PC-9 (cell line): ENCODE results near the gene ZBTB7A.

Experiments
- EZH2 ChIP-seq: fragments of 200-600 bp; sonication (generic); IDR thresholded peaks from 2 replicates; pipeline ENCODE4 v1.8.0; 2017; ENCODE audit warnings: antibody characterized with exemption, low read depth
- TF ChIP-seq, protein P1 (sequence below): fragments of 200-600 bp; sonication (generic); conservative IDR thresholded peaks from 2 replicates; pipeline ENCODE4 v1.6.1; 2017; ENCODE audit warnings: mixed run types, antibody characterized with exemption, mild to moderate bottlenecking, moderate library complexity

DNA sequence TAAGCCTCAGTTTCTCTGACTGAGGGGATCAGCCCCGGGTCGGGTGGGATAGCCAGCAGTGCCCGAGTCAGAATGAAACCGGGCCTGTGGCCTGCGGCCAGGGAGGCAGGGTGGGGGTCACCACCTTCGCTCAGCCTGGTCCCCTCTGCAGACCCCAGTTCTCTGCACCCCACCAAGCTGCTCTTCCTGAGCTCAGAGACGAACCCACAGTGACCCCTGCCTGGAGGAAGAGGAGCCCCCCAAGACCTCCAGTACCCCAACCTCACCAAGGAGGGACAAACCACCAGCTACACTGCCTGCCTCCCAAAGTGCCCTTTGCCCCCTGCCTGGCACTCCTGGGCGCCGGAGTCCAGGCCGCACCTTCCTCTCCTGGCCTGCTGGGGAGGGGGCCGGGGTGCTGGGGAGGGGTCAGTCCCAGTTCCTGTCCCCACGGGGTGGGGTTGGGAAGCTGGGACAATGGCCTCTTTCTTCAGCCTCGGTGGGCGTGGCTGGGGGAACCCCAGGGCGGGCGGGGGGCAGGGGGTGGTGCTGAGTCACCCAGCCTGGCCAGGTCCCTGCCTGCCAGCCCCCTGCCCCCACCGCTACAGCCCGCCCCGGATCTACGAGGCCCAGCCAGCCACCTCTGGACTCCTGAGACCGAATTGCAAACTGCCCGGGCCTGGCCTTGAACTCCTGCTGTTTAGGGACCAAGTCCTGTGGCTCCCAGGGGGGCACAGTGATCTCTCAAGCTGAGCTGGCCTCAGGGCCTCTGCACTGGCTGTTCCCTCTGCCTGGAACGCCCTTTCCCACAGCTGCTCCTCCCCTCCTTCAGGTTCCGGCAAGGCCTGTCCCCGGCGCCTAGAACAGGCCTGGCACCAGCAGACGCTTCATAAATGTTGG, 14.3 kb downstream of the ZBTB7A start:
- TF ChIP-seq, protein P1, sequence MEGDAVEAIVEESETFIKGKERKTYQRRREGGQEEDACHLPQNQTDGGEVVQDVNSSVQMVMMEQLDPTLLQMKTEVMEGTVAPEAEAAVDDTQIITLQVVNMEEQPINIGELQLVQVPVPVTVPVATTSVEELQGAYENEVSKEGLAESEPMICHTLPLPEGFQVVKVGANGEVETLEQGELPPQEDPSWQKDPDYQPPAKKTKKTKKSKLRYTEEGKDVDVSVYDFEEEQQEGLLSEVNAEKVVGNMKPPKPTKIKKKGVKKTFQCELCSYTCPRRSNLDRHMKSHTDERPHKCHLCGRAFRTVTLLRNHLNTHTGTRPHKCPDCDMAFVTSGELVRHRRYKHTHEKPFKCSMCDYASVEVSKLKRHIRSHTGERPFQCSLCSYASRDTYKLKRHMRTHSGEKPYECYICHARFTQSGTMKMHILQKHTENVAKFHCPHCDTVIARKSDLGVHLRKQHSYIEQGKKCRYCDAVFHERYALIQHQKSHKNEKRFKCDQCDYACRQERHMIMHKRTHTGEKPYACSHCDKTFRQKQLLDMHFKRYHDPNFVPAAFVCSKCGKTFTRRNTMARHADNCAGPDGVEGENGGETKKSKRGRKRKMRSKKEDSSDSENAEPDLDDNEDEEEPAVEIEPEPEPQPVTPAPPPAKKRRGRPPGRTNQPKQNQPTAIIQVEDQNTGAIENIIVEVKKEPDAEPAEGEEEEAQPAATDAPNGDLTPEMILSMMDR: no peak
- TF ChIP-seq EZH2: no peak
